SK-MEL-5 (cell line): ENCODE data around the gene VPS37B. TPM values are rescaled to one million over a fixed set of nuclear protein-coding genes. Genes with fewer than 3 reads are reported as not detected.
A peak's percentile ranks its signal among the peaks of the same experiment; 100 is the strongest.
"Not testable (repeated sequence)": the region's sequence is repeated elsewhere in the genome, so short reads cannot be mapped to it uniquely, and the experiment has no call there.

Experiments used
- DNase-seq: peaks from one replicate; pipeline ENCODE4 v3.0.0-alpha.2; 2016; ENCODE audit warnings: low read depth, low spot score
- in situ Hi-C: cut with HindIII; loops from 2 replicates; pipeline ENCODE4 v1.10.0; 2016; ENCODE audit warnings: low sequenced_read_pairs, high pct_unique_total_duplicates, low pct_unique_long_range_greater_than_20kb
- total RNA-seq: library from RNA; depleted of rRNA; stranded (reverse); fragments of >200 nt; shearing (Covaris generic); gene quantifications from 2 replicates; pipeline ENCODE4 v1.2.3, GENCODE V29; 2014

VPS37B gene
- total RNA-seq, 1 experiment from 2014 or later = 39.3 TPM

GRCh38 chr12:122918827-122919226 lies 22.9 kb upstream of the VPS37B start:
- DNase-seq = no peak
- in situ Hi-C loops = no loop called here

DNA sequence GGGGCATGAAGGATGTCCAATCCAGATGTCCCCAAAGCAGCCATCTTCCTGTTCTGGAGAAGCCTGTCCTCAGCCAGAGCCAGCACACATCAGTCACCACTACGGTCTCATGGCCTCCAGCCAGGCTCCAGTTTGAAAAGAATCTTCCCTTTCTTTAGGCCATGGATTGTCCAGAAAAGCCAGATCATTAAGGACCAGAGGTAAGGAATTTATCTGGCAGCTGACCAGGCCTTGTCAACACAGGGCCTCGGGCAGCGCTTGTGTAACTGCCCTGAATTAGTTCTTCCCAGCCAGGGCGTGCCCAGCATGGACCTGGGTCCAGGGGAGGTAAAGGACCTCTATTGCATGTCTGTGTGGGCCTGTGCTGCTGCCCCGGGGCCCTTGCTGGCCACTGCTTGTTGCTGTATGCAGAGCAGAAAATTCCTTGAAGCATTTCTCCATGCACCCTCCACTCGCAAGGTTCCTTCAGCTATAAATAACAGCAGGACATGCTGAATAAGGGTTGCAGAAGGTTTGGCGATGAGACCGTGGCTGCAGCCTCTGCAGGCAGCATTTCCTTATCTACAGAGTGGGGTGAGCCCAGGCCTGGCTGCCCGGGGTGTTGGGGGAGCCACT lies 21.7 kb upstream of the VPS37B start:
- in situ Hi-C loops = no loop called here
- peak; percentile 72 for DNase-seq

DNA sequence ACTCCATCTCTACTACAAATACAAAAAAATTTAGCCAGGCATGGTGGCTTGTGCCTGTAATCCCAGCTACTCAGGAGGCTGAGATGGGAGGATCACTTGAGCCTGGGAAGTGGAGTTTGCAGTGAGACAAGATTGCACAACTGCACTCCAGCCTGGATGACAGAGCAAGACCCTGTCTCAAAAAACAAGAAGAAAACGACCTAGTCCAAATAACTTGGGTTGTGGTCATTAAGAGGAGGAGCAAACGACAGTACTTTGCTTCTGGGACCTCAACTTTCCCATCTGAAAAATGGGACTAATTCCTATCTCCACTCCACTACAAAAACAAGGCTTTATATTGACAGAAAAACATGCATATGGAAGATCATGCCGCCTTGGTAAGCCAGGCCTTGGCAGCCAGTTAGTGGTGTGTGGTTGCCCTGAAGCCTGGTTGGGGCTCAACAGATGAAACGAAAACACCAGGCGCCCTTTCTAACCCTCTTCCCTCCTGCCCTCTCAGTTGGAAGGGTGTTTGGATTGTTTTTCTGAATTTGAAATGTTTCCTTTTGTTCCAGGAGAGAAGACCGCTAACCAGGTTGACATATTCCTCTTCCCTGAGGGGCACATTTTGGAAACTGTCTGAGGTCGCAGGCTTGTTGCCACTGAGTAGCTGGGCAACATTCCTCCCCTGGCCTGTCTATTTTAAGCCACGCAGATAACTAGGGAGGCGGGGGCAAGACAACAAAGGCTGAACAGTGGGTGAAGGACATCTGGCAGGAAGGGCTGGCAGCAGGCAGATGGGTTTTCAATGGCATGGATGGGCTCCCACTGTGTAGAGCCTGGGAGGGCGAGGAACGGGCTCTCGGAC lies 13.7 kb upstream of the VPS37B start:
- in situ Hi-C loops = no loop called here
- DNase-seq = peak; percentile 45

DNA sequence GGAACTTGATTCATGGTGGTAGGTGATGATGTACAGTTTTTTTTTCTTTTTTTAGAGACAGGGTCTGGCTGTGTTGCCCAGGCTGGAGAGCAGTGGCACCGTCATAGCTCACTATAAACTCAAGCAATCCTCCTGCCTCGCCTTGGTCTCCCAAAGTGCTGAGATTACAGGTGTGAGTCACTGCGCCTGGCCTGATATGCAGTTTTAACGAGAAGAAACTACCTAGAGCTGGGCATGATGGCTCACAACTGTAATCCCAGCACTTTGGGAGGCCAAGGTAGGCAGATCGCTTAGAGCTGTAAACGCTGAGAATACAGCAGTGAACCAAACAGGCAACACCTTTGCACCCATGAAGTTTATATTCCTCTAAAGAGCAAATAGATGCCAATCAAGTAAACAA lies 13.0 kb upstream of the VPS37B start:
- in situ Hi-C loops = no loop called here
- DNase-seq = no peak

GRCh38 chr12:122905258-122905657 lies 9.3 kb upstream of the VPS37B start:
- DNase-seq, in situ Hi-C loops: not testable (repeated sequence)

DNA sequence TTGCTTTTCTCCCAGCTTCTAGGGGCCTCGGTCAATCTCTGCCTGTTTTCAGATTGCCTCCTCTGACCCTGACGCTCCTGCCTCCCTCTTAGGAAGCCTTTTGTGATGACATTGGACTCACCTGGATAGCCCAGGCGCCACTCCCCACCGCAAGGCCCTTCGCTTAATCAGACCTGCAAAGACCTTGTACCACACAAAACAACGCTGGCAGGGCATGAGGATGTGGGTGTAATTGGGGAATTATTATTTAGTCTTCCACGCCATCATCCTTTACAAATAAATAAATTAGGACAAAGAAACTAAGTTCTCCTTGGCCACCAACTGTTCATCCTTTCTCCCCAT lies 7.7 kb upstream of the VPS37B start:
- in situ Hi-C loops = no loop called here

GRCh38 chr12:122902854-122903692 lies 7.1 kb upstream of the VPS37B start:
- no peak for DNase-seq
- in situ Hi-C loops = no loop called here

More for the DNA sequence above, 7.7 kb upstream of the VPS37B start:
- no peak for DNase-seq

DNA sequence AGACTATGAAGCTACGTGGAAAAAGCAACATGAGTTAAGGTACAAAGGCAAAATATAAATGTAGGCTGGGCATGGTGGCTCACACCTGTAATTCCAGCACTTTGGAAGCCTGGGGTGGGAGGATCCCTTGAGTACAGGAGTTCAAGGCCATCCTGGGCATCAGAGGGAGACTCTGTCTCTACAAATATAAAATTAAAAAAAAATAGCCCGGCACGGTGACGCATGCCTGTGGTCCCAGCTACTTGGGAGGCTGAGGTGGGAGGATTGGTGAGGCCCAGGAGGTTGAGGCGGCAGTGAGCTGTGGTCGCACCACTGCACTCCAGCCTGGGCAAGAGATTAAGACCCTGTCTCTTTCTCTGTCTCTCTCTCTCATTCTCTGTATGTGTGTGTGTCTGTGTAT lies 4.0 kb upstream of the VPS37B start:
- no peak for DNase-seq
- in situ Hi-C loops = no loop called here

DNA sequence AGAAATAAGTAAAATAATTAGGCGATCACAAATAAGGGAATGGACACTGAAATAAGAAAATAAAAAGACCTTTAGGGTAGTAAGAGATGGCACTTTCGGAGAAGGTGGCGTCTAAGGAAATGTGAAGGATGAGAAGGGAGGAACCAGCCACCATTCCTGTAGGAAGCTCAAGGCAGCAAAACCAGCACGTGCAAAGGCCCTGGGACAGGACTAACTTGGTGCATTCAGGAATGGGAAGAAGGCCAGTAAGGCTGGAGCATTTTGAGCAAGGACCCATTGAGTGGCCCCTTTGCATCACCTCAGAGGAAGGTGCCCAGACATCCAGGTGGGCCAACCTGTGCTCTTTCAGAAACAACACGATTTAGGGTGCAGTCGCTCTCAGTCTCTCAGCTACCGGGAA lies 738 bp upstream of the VPS37B start:
- in situ Hi-C loops = no loop called here
- DNase-seq = no peak

DNA sequence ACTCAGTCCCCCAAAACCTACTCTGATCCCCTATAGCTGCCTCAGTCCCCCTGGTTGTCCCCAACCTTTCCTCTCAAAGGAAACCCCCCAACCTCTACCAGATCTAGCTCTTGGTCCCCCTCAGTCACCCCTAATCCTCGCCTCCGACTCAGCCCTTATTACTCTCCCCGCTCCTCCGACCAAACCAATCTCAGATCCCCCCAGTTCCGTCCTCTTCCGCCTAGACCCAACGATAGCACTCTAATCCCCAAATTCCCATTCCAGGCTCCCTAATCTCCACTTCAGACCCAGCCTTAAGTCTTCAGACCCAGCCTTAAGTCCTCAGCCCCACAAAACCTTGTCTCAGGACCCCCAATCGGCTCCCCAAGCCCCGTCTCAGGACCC lies 612 bp downstream of the VPS37B start:
- DNase-seq = no peak
- in situ Hi-C loops = no loop called here

- peak; percentile 63 for DNase-seq
- in situ Hi-C loops = no loop called here
Measured at GRCh38 chr12:122894193-122895121, 1.5 kb downstream of the VPS37B start.

DNA sequence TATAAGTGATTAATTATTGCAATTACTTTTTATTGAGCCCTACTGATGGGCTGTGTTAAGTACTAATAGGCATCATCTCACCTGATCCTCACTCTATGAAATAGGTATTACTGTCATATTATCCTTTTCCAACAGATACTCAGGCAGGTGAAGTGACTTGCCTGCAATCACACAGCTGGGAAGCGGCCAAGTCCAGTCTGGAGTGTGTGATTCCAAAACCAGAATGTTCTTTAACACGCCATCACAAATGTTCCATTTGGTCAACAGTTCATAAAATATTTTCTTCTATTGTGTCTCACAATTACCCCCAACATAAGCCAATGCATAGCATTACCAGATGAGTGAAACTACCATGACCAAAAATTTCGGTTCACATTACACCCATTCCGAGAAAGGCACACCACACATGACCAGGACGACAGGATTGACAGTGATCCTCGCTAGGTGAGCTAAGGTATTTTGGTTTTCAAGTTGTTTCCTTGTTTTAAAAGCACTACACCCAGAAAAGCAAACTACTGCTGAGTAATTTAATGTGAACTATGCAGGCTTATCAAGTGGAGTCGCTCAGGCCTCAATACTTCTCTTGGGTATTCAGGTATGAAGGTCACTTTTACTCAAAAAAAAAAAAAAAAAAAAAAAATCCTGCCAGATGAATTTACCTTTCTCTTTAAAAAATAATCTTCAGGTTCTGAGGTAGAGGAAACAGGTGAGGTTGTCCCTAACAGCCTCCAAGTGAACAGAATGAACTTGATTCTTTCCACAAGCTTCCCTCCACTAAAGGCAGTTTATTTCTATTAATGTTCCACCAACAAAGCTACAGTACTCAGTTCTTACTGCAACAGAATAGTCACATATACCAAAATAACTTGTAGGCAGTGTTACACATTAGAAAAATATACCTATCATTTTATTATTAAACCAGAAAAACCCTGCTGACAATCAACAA lies 2.4 kb downstream of the VPS37B start:
- in situ Hi-C loops = no loop called here
- DNase-seq = no peak

- not testable (repeated sequence) for DNase-seq
Measured at GRCh38 chr12:122892724-122893123, 3.2 kb downstream of the VPS37B start.

GRCh38 chr12:122891661-122892525 lies 4.0 kb downstream of the VPS37B start:
- in situ Hi-C loops = no loop called here
- DNase-seq = peak; percentile 87

More at GRCh38 chr12:122892724-122893123, 3.2 kb downstream of the VPS37B start:
- in situ Hi-C loops = not testable (repeated sequence)

DNA sequence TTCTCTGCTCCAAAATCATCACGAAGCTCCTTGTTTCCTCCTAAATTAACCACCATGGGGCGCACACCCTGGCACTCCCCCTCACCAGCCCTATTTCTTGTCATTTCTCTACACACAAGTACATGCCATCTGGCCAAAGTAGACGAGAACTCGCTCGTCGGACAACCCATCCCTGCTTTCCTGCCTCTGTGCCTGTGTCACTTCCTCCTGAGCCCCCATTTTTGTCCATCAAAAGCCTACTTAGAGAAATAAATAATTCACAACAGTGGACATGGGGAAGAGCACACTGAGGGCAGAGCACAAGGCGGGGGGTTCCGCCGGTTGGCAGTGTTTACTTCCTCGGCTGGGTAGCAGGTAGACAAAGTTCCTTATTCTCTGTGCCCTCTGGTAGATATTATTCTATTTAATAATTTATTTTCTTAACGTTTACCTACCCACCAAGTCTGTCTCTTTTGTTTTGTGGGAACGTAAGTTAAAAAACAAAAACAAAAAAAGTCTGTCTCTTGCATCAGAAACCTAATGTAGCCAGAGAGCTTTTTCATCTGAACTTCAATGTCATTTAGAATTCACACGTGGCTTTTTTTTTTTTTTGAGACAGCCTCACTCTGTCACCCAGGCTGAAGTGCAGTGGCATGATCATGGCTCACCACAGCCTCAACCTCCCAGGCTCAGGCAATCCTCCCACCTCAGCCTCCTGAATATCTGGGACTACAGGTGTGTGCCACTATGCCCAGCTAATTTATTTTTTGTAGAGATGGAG lies 6.0 kb downstream of the VPS37B start:
- no peak for DNase-seq
- in situ Hi-C loops = no loop called here
